Gastroesophageal sphincter (tissue), 3 donors: Measurements from ENCODE around the gene DPF3.

Experiments
- CTCF ChIP-seq, 4 experiments: fragments of 200-600 bp in 2 of 4; fragments of 450-650 bp in 2 of 4; sonication (generic) in 1 of 4; IDR thresholded peaks; one replicate each; pipeline ENCODE4 v1.5.1; 2017 to 2019; ENCODE audit warnings: antibody characterized with exemption in 4 of 4, mild to moderate bottlenecking in 2 of 4, moderate library complexity in 2 of 4
- EP300 ChIP-seq: sonication (generic); formaldehyde crosslinking; IDR thresholded peaks from one replicate; pipeline ENCODE4 v1.6.1; 2017; ENCODE audit warnings: antibody characterized with exemption, mild to moderate bottlenecking

GRCh38 chr14:72582582-72582981 lies 311.3 kb downstream of the DPF3 start:
- TF ChIP-seq CTCF (IDR thresholded peaks at IDR 0.05) (no peak), EP300 (no peak)
